Measurements from ENCODE around the gene CGB7. TPM values are rescaled to one million over a fixed set of nuclear protein-coding genes. Genes with fewer than 3 reads are reported as not detected.
A peak's percentile ranks its signal among the peaks of the same experiment; 100 is the strongest.
"Not testable (repeated sequence)": the region's sequence is repeated elsewhere in the genome, so short reads cannot be mapped to it uniquely, and the experiment has no call there.

CGB7 gene
- total and polyA plus RNA-seq, 9 of the 15 experiments (the other 6 are each of a cell fraction or from before 2014, with no cell fraction given): not detected

- peak; percentile 99 for TF ChIP-seq RREB1 (CRISPR knock-in tag; IDR thresholded peaks at IDR 0.05)
- TF ChIP-seq L3MBTL2 (IDR thresholded peaks at IDR 0.05): peak; percentile 29; the same call in 1 of the 2 replicates
- peak; percentile 17 for TF ChIP-seq GTF3C2 (IDR thresholded peaks at IDR 0.05; ENCODE audit: borderline replicate concordance, extremely low read depth, insufficient read length)
- peak; percentile 8; the same call in 1 of the 2 replicates for TF ChIP-seq JUN (IDR thresholded peaks at IDR 0.05; ENCODE audit: borderline replicate concordance, low read depth, low read length)
- not testable (repeated sequence) for TF ChIP-seq JUN (CRISPR knock-in tag; IDR thresholded peaks at IDR 0.05; ENCODE audit: borderline replicate concordance)
- 0 out of 2 replicates have a peak, but pooled peaks have one; percentile 31 for TF ChIP-seq HCFC1 (IDR thresholded peaks at IDR 0.05; ENCODE audit: low read depth, low read length)
- 0 out of 2 replicates have a peak, but pooled peaks have one; percentile 36 for TF ChIP-seq KLF16 (IDR thresholded peaks at IDR 0.05)
- TF ChIP-seq ATF1 (CRISPR knock-in tag; IDR thresholded peaks at IDR 0.05): peak; percentile 52; the same call in 1 of the 2 replicates
- peak; percentile 95 for TF ChIP-seq ATF1 (tag; IDR thresholded peaks at IDR 0.05)
- 0 out of 2 replicates have a peak, but pooled peaks have one; percentile 4 for TF ChIP-seq BHLHE40 (IDR thresholded peaks at IDR 0.05; ENCODE audit: low read length)
- peak; percentile 46; the same call in 1 of the 2 replicates for TF ChIP-seq ZNF384 (IDR thresholded peaks at IDR 0.05; ENCODE audit: low read depth, low read length)
- peak; percentile 38 for TF ChIP-seq NFYB (IDR thresholded peaks at IDR 0.05; ENCODE audit: extremely low read depth, insufficient read length)
- 0 out of 2 replicates have a peak, but pooled peaks have one; percentile 22 for TF ChIP-seq SMC3 (conservative IDR thresholded peaks at IDR 0.05; ENCODE audit: insufficient read depth, low read depth, low read length)
- peak; percentile 94 for TF ChIP-seq ATF7 (IDR thresholded peaks at IDR 0.05)
- peak; percentile 89 for TF ChIP-seq HDAC2 (IDR thresholded peaks at IDR 0.05)
- peak; percentile 78; the same call in 1 of the 2 replicates for TF ChIP-seq XRCC5 (IDR thresholded peaks at IDR 0.05; ENCODE audit: low read depth, low read length)
- TF ChIP-seq RCOR1 (IDR thresholded peaks at IDR 0.05; ENCODE audit: borderline replicate concordance in 1 of 2, low read depth in 2 of 2, low read length in 2 of 2): peak; percentile 82 to 99
- TF ChIP-seq TARDBP (IDR thresholded peaks at IDR 0.05): 0 out of 2 replicates have a peak, but pooled peaks have one; percentile 27
- TF ChIP-seq POLR3A (IDR thresholded peaks at IDR 0.05; ENCODE audit: borderline replicate concordance, extremely low read depth, insufficient read depth, insufficient read length): peak; percentile 76
- TF ChIP-seq CSDE1 (IDR thresholded peaks at IDR 0.05): peak in 1 of 2 experiments; percentile 53; a peak in 1 of 4 replicates
- peak; percentile 30; the same call in 1 of the 2 replicates for TF ChIP-seq CC2D1A (IDR thresholded peaks at IDR 0.05)
- peak in 1 of 2 experiments; percentile 61; a peak in 1 of 4 replicates for TF ChIP-seq HDAC1 (IDR thresholded peaks at IDR 0.05)
Measured at GRCh38 chr19:49036815-49037214, 20.7 kb downstream of the CGB7 start, which contains the start of gene CGB1 (continued).
